ENCODE data around the gene DHX58.

DHX58 gene

DNA sequence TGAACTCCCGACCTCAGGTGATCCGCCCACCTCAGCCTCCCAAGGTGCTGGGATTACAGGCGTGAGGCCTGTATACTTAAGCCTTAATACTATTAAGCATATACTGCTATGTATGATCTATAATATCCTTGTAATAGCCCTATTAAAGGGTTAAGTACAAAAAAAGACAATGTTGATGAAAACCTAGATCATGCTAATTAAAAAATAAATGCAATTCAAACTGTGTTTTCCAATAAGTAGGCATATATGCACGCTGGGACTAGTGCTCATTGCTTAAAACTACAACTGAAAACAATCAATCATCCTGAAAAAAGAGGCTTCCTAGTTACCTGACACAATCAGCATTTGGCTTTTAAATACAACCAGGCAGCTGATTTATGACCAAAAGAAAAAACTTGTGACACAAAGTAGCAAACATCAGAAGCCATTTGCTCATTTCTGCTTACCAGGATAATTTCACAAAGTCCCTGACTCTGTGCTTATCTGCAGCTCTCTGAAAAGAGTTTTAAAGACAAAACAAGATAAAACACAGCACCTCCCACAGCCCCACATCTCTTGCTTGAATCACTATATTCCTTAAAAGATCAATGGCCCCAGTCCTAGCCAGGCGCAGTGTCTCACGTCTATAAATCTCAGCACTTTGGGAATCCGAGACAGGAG lies 25.3 kb downstream of the DHX58 start:
- no peak overlapping the region for H3K27ac ChIP-seq
- TF ChIP-seq, protein P1, sequence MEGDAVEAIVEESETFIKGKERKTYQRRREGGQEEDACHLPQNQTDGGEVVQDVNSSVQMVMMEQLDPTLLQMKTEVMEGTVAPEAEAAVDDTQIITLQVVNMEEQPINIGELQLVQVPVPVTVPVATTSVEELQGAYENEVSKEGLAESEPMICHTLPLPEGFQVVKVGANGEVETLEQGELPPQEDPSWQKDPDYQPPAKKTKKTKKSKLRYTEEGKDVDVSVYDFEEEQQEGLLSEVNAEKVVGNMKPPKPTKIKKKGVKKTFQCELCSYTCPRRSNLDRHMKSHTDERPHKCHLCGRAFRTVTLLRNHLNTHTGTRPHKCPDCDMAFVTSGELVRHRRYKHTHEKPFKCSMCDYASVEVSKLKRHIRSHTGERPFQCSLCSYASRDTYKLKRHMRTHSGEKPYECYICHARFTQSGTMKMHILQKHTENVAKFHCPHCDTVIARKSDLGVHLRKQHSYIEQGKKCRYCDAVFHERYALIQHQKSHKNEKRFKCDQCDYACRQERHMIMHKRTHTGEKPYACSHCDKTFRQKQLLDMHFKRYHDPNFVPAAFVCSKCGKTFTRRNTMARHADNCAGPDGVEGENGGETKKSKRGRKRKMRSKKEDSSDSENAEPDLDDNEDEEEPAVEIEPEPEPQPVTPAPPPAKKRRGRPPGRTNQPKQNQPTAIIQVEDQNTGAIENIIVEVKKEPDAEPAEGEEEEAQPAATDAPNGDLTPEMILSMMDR (conservative IDR thresholded peaks at IDR 0.05) = no peak

- TF ChIP-seq, protein P1 (conservative IDR thresholded peaks at IDR 0.05) = no peak
- no peak overlapping the region for H3K27ac ChIP-seq
These were observed 30.9 kb downstream of the DHX58 start for GRCh38 chr17:42081516-42082129.

GRCh38 chr17:42079541-42079940 lies 33.0 kb downstream of the DHX58 start:
- no peak overlapping the region for H3K27ac ChIP-seq
- TF ChIP-seq, protein P1 (conservative IDR thresholded peaks at IDR 0.05) = no peak

GRCh38 chr17:42078396-42079043 lies 34.0 kb downstream of the DHX58 start:
- H3K27ac ChIP-seq = no peak overlapping the region
- TF ChIP-seq, protein P1 (conservative IDR thresholded peaks at IDR 0.05) = no peak

DNA sequence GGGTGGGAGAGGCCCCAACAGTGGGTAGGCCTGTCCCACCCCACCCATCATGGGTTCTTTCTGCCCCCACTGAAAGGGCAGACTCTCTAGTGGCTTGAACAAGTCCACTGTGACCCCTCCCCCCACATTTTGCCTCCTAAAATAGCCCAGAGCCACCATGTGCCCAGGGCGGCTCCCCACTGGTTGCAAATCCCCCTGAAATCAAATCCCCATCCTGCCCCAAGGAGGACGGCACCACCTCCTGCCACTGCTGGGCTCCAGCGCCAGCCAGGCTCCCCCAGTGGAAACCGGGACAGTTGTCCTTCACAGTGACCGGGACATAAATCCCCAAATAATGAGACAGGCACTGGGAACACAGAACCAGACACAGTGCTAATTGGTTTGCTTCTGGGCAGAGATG lies 34.8 kb downstream of the DHX58 start:
- no peak overlapping the region for H3K27ac ChIP-seq
- TF ChIP-seq, protein P1 (conservative IDR thresholded peaks at IDR 0.05) = no peak

GRCh38 chr17:42076797-42077559 lies 35.5 kb downstream of the DHX58 start:
- H3K27ac ChIP-seq = no peak overlapping the region
- TF ChIP-seq, protein P1 (conservative IDR thresholded peaks at IDR 0.05) = no peak

GRCh38 chr17:42075789-42076188 lies 36.7 kb downstream of the DHX58 start:
- TF ChIP-seq, protein P1 (conservative IDR thresholded peaks at IDR 0.05) = no peak
- H3K27ac ChIP-seq = no peak overlapping the region

Measured in VCaP (cell line).